Activated naive CD4-positive, alpha-beta T cell treated with anti-CD3 and anti-CD28 coated beads, Interleukin-2, amount 10 ng/mL, durations not matched to agents 7 days and 5 days (primary cell): ENCODE results near the gene TMEM164.

Source experiments
- CTCF ChIA-PET: fragments of 350-600 bp; sonication (Branson Sonifier 250); formaldehyde crosslinking; loops from one replicate; lab custom pipeline; 2021; ENCODE audit warnings: antibody characterized with exemption; lab: Charles Lee
- DNase-seq: peaks from one replicate; pipeline ENCODE4 v3.0.0-alpha.2; 2020
- H3K27ac Mint-ChIP-seq: one replicate; pipeline ENCODE4 v1.8.0; 2021; ENCODE audit warnings: mild to moderate bottlenecking, moderate library complexity, mixed read lengths
- H3K27me3 Mint-ChIP-seq: one replicate; pipeline ENCODE4 v1.8.0; 2021; ENCODE audit warnings: mild to moderate bottlenecking, mixed read lengths
- H3K36me3 Mint-ChIP-seq: one replicate; pipeline ENCODE4 v1.8.0; 2021; ENCODE audit warnings: mixed read lengths
- H3K4me1 Mint-ChIP-seq: one replicate; pipeline ENCODE4 v1.8.0; 2021; ENCODE audit warnings: mixed read lengths
- H3K4me3 Mint-ChIP-seq: one replicate; pipeline ENCODE4 v1.8.0; 2021; ENCODE audit warnings: mild to moderate bottlenecking, moderate library complexity, mixed read lengths
- H3K9me3 Mint-ChIP-seq: one replicate; pipeline ENCODE4 v1.8.0; 2021; ENCODE audit warnings: mixed read lengths

TMEM164 gene

GRCh38 chrX:110097920-110098319 lies 95.0 kb downstream of the TMEM164 start:
- CTCF ChIA-PET = no interaction called here
- Mint-ChIP-seq H3K27ac (no peak overlapping the region), H3K27me3 (no peaks in the 10 kb centered on the region), H3K4me3 (no peak overlapping the region), H3K36me3 (peaks cover 11% of the 10 kb centered on the region), H3K9me3 (peaks cover 2% of the 10 kb centered on the region), H3K4me1 (no peaks in the 10 kb centered on the region)
- no peak for DNase-seq

GRCh38 chrX:110103344-110103743 lies 100.4 kb downstream of the TMEM164 start:
- no peak overlapping the region for H3K27ac Mint-ChIP-seq
- peaks cover 6% of the 10 kb centered on the region for H3K4me1 Mint-ChIP-seq
- CTCF ChIA-PET = no interaction called here
- H3K9me3 Mint-ChIP-seq = no peaks in the 10 kb centered on the region
- H3K27me3 Mint-ChIP-seq = no peaks in the 10 kb centered on the region
- no peak for DNase-seq
- H3K4me3 Mint-ChIP-seq = no peak overlapping the region
- H3K36me3 Mint-ChIP-seq = peaks cover 2% of the 10 kb centered on the region

- CTCF ChIA-PET = no interaction called here
- no peaks in the 10 kb centered on the region for H3K27me3 Mint-ChIP-seq
- H3K4me1 Mint-ChIP-seq = peaks cover 8% of the 10 kb centered on the region
- DNase-seq = no peak
- H3K27ac Mint-ChIP-seq = no peak overlapping the region
- no peaks in the 10 kb centered on the region for H3K9me3 Mint-ChIP-seq
- peaks cover 4% of the 10 kb centered on the region for H3K36me3 Mint-ChIP-seq
- no peak overlapping the region for H3K4me3 Mint-ChIP-seq
Measured at GRCh38 chrX:110104078-110104477, 101.2 kb downstream of the TMEM164 start.

GRCh38 chrX:110108381-110108821 lies 105.5 kb downstream of the TMEM164 start:
- Mint-ChIP-seq H3K27ac (no peak overlapping the region), H3K36me3 (peaks cover 2% of the 10 kb centered on the region), H3K4me1 (peaks cover 8% of the 10 kb centered on the region), H3K9me3 (no peaks in the 10 kb centered on the region), H3K27me3 (no peaks in the 10 kb centered on the region), H3K4me3 (no peak overlapping the region)
- DNase-seq = no peak
- CTCF ChIA-PET = interaction anchor here (0.6 kb wide), 1 partner anchor 270 kb away, joined by 3 read pairs; no protein-coding TSS in a partner anchor

- Mint-ChIP-seq H3K4me3 (no peak overlapping the region), H3K9me3 (no peaks in the 10 kb centered on the region), H3K4me1 (no peaks in the 10 kb centered on the region), H3K27me3 (no peaks in the 10 kb centered on the region), H3K36me3 (peaks cover 4% of the 10 kb centered on the region), H3K27ac (no peak overlapping the region)
- CTCF ChIA-PET = interaction anchor here (1.3 kb wide), 1 partner anchor 32 kb away, joined by 3 read pairs; no protein-coding TSS in a partner anchor
- DNase-seq = no peak
Measured at GRCh38 chrX:110114260-110114776, 111.4 kb downstream of the TMEM164 start.

GRCh38 chrX:110116066-110116980 lies 113.4 kb downstream of the TMEM164 start:
- DNase-seq = no peak
- CTCF ChIA-PET = no interaction called here
- H3K36me3 Mint-ChIP-seq = peaks cover 8% of the 10 kb centered on the region
- H3K27me3 Mint-ChIP-seq = no peaks in the 10 kb centered on the region
- no peaks in the 10 kb centered on the region for H3K4me1 Mint-ChIP-seq
- H3K4me3 Mint-ChIP-seq = no peak overlapping the region
- H3K9me3 Mint-ChIP-seq = no peaks in the 10 kb centered on the region
- no peak overlapping the region for H3K27ac Mint-ChIP-seq

GRCh38 chrX:110118530-110118929 lies 115.6 kb downstream of the TMEM164 start:
- CTCF ChIA-PET = no interaction called here
- H3K4me3 Mint-ChIP-seq = no peak overlapping the region
- no peak for DNase-seq
- no peak overlapping the region for H3K27ac Mint-ChIP-seq
- no peaks in the 10 kb centered on the region for H3K27me3 Mint-ChIP-seq
- H3K9me3 Mint-ChIP-seq = no peaks in the 10 kb centered on the region
- peaks cover 8% of the 10 kb centered on the region for H3K36me3 Mint-ChIP-seq
- H3K4me1 Mint-ChIP-seq = no peaks in the 10 kb centered on the region

GRCh38 chrX:110119480-110119879 lies 116.6 kb downstream of the TMEM164 start:
- Mint-ChIP-seq H3K36me3 (peaks cover 8% of the 10 kb centered on the region), H3K4me3 (no peak overlapping the region), H3K4me1 (no peaks in the 10 kb centered on the region), H3K9me3 (no peaks in the 10 kb centered on the region), H3K27ac (no peak overlapping the region), H3K27me3 (no peaks in the 10 kb centered on the region)
- CTCF ChIA-PET = no interaction called here
- no peak for DNase-seq

GRCh38 chrX:110120025-110120424 lies 117.1 kb downstream of the TMEM164 start:
- no peaks in the 10 kb centered on the region for H3K27me3 Mint-ChIP-seq
- H3K27ac Mint-ChIP-seq = no peak overlapping the region
- no peak overlapping the region for H3K4me3 Mint-ChIP-seq
- no peaks in the 10 kb centered on the region for H3K4me1 Mint-ChIP-seq
- H3K36me3 Mint-ChIP-seq = peaks cover 8% of the 10 kb centered on the region
- no peak for DNase-seq
- CTCF ChIA-PET = no interaction called here
- no peaks in the 10 kb centered on the region for H3K9me3 Mint-ChIP-seq

GRCh38 chrX:110123331-110123782 lies 120.4 kb downstream of the TMEM164 start:
- H3K27ac Mint-ChIP-seq = no peak overlapping the region
- H3K36me3 Mint-ChIP-seq = peaks cover 6% of the 10 kb centered on the region
- H3K4me1 Mint-ChIP-seq = no peaks in the 10 kb centered on the region
- no peak overlapping the region for H3K4me3 Mint-ChIP-seq
- H3K9me3 Mint-ChIP-seq = no peaks in the 10 kb centered on the region
- CTCF ChIA-PET = no interaction called here
- no peak for DNase-seq
- no peaks in the 10 kb centered on the region for H3K27me3 Mint-ChIP-seq

GRCh38 chrX:110125446-110126162 lies 122.7 kb downstream of the TMEM164 start:
- no peaks in the 10 kb centered on the region for H3K27me3 Mint-ChIP-seq
- H3K27ac Mint-ChIP-seq = no peak overlapping the region
- H3K4me3 Mint-ChIP-seq = no peak overlapping the region
- H3K36me3 Mint-ChIP-seq = peaks cover 3% of the 10 kb centered on the region
- H3K4me1 Mint-ChIP-seq = no peaks in the 10 kb centered on the region
- no peaks in the 10 kb centered on the region for H3K9me3 Mint-ChIP-seq
- CTCF ChIA-PET = interaction anchor here (1.8 kb wide), 1 partner anchor 21 kb away, joined by 5 read pairs; no protein-coding TSS in a partner anchor
- no peak for DNase-seq

- DNase-seq = no peak
- H3K36me3 Mint-ChIP-seq = peaks cover 8% of the 10 kb centered on the region
- no peak overlapping the region for H3K27ac Mint-ChIP-seq
- CTCF ChIA-PET = no interaction called here
- no peaks in the 10 kb centered on the region for H3K4me1 Mint-ChIP-seq
- no peak overlapping the region for H3K4me3 Mint-ChIP-seq
- H3K9me3 Mint-ChIP-seq = no peaks in the 10 kb centered on the region
- no peaks in the 10 kb centered on the region for H3K27me3 Mint-ChIP-seq
Measured at GRCh38 chrX:110131031-110131430, 128.1 kb downstream of the TMEM164 start.

- CTCF ChIA-PET = no interaction called here
- H3K4me1 Mint-ChIP-seq = no peaks in the 10 kb centered on the region
- H3K9me3 Mint-ChIP-seq = no peaks in the 10 kb centered on the region
Measured at GRCh38 chrX:110132450-110133114, 129.7 kb downstream of the TMEM164 start.

More at GRCh38 chrX:110132450-110133114, 129.7 kb downstream of the TMEM164 start:
- no peaks in the 10 kb centered on the region for H3K27me3 Mint-ChIP-seq
- no peak overlapping the region for H3K27ac Mint-ChIP-seq
- H3K4me3 Mint-ChIP-seq = no peak overlapping the region
- peaks cover 8% of the 10 kb centered on the region for H3K36me3 Mint-ChIP-seq
- no peak for DNase-seq
